OCI-LY3 (cell line): ENCODE results near the gene ZNF626.

Source experiments
- H2AFZ ChIP-seq: fragments of 200-600, 300-600 bp; shearing (Covaris generic); 2 replicates; pipeline ENCODE4 v1.6.0; 2014; ENCODE audit warnings: antibody characterized with exemption, low read depth, low read length
- H3K27ac ChIP-seq: fragments of 200-600, 300-600 bp; sonication (generic); 2 replicates; pipeline ENCODE4 v1.5.1; 2014; ENCODE audit warnings: mild to moderate bottlenecking, low read length, moderate library complexity, mixed read lengths
- H3K27me3 ChIP-seq: fragments of 200-600, 300-600 bp; sonication (generic); 2 replicates; pipeline ENCODE4 v1.6.1; 2014; ENCODE audit warnings: low read depth, low read length, mixed read lengths
- H3K36me3 ChIP-seq: fragments of 200-600, 300-600 bp; sonication (generic); replicated peaks from 2 replicates; pipeline ENCODE3; 2014; ENCODE audit warnings: low read depth, low read length, mixed read lengths
- H3K4me1 ChIP-seq: fragments of 300-600, 200-600 bp; sonication (generic); 2 replicates; pipeline ENCODE4 v1.6.1; 2014; ENCODE audit warnings: low read length, mixed read lengths
- H3K4me2 ChIP-seq: fragments of 200-600, 300-600 bp; sonication (generic); 2 replicates; pipeline ENCODE4 v1.6.1; 2014; ENCODE audit warnings: low read length, mixed read lengths
- H3K4me3 ChIP-seq: fragments of 300-600, 200-600 bp; sonication (generic); 2 replicates; pipeline ENCODE4 v1.5.1; 2014; ENCODE audit warnings: antibody characterized with exemption, mild to moderate bottlenecking, low read length, moderate library complexity
- H3K79me2 ChIP-seq: fragments of 300-600, 200-600 bp; shearing (Covaris generic); 2 replicates; pipeline ENCODE4 v1.6.1; 2014; ENCODE audit warnings: mild to moderate bottlenecking, low read length, mixed read lengths
- H3K9ac ChIP-seq: fragments of 300-600, 200-600 bp; shearing (Covaris generic); 2 replicates; pipeline ENCODE4 v1.6.0; 2014; ENCODE audit warnings: mild to moderate bottlenecking, low read length, moderate library complexity
- H3K9me3 ChIP-seq: fragments of 200-600, 300-600 bp; shearing (Covaris generic); 2 replicates; pipeline ENCODE4 v1.6.1; 2014; ENCODE audit warnings: low read length, mixed read lengths; ENCODE audit not compliant: insufficient read depth
- H4K20me1 ChIP-seq: fragments of 200-600, 300-600 bp; sonication (generic); 2 replicates; pipeline ENCODE4 v1.6.1; 2016; ENCODE audit warnings: low read length, mixed read lengths; ENCODE audit not compliant: insufficient read depth
- EZH2phosphoT487 ChIP-seq: fragments of 200-600 bp; shearing (Covaris generic); IDR thresholded peaks from 2 replicates; pipeline ENCODE4 v1.6.1; 2018; ENCODE audit warnings: antibody characterized with exemption, mixed run types, low read depth
- TF ChIP-seq, protein P1 (sequence below): fragments of 200-600, 300-600 bp; sonication (generic); IDR thresholded peaks from 2 replicates; pipeline ENCODE4 v1.5.1; 2014; ENCODE audit warnings: antibody characterized with exemption, low read length, low read depth

The ZNF626 gene

DNA sequence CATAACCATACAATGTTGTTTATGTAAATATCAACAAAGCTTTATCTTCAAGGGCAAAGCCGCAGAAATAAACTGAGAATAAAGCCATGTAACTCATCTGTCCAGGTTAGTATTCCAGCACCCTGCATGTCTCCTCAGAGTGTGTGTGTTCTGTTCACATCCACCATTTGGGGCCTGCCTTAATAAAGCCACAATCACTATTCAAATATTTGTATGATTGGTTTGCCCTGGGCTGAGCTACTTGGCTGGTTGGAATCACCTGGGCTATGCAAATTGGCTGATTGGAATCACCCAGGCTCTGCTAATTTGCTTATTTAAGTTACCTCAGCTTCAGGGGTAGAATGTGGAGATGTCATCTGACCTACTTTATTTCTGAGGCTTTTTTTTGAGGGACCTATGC is 53.4 kb downstream of the ZNF626 start:
- no peaks in the 10 kb centered on the region for H3K27me3 ChIP-seq
- H3K79me2 ChIP-seq, result no peaks in the 10 kb centered on the region
- no peaks in the 10 kb centered on the region for H4K20me1 ChIP-seq
- H3K9me3 ChIP-seq, result peaks cover 10% of the 10 kb centered on the region; the same call in 1 of the 2 replicates
- no peak overlapping the region for H3K9ac ChIP-seq
- H3K27ac ChIP-seq, result no peak overlapping the region
- H2AFZ ChIP-seq, result no peak overlapping the region
- H3K36me3 ChIP-seq, result no peaks in the 10 kb centered on the region
- H3K4me1 ChIP-seq, result no peaks in the 10 kb centered on the region
- TF ChIP-seq, protein P1, sequence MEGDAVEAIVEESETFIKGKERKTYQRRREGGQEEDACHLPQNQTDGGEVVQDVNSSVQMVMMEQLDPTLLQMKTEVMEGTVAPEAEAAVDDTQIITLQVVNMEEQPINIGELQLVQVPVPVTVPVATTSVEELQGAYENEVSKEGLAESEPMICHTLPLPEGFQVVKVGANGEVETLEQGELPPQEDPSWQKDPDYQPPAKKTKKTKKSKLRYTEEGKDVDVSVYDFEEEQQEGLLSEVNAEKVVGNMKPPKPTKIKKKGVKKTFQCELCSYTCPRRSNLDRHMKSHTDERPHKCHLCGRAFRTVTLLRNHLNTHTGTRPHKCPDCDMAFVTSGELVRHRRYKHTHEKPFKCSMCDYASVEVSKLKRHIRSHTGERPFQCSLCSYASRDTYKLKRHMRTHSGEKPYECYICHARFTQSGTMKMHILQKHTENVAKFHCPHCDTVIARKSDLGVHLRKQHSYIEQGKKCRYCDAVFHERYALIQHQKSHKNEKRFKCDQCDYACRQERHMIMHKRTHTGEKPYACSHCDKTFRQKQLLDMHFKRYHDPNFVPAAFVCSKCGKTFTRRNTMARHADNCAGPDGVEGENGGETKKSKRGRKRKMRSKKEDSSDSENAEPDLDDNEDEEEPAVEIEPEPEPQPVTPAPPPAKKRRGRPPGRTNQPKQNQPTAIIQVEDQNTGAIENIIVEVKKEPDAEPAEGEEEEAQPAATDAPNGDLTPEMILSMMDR, result no peak
- TF ChIP-seq EZH2phosphoT487, result no peak
- H3K4me2 ChIP-seq, result no peak overlapping the region
- H3K4me3 ChIP-seq, result no peak overlapping the region
